HG03159 (cell line): ENCODE data around the gene ITLN2.
"Not testable (repeated sequence)": the region's sequence is repeated elsewhere in the genome, so short reads cannot be mapped to it uniquely, and the experiment has no call there.

Experiments
- ATAC-seq: cut with Tn5 transposase; IDR thresholded peaks from one replicate; pipeline ENCODE4 v1.9.1; 2021; ENCODE audit warnings: mild to moderate bottlenecking, moderate library complexity; ENCODE audit not compliant: unreplicated experiment

ITLN2 gene

GRCh38 chr1:160956966-160957365, 2.4 kb upstream of the ITLN2 start:
- ATAC-seq, result no peak

GRCh38 chr1:160953030-160953429, 1.6 kb downstream of the ITLN2 start:
- no peak for ATAC-seq

GRCh38 chr1:160952129-160952510, 2.5 kb downstream of the ITLN2 start:
- ATAC-seq, result no peak

GRCh38 chr1:160951443-160952128, 3.0 kb downstream of the ITLN2 start:
- ATAC-seq, result no peak

- no peak for ATAC-seq
These were observed 4.0 kb downstream of the ITLN2 start for GRCh38 chr1:160950657-160951056.

GRCh38 chr1:160949881-160950280, 4.7 kb downstream of the ITLN2 start:
- no peak for ATAC-seq

GRCh38 chr1:160949216-160949880, 5.3 kb downstream of the ITLN2 start:
- ATAC-seq, result not testable (repeated sequence)

- ATAC-seq, result not testable (repeated sequence)
These were observed 7.3 kb downstream of the ITLN2 start for GRCh38 chr1:160947174-160947759.

- not testable (repeated sequence) for ATAC-seq
These were observed 8.7 kb downstream of the ITLN2 start for GRCh38 chr1:160945881-160946280.

- ATAC-seq, result no peak
These were observed 9.5 kb downstream of the ITLN2 start for GRCh38 chr1:160945079-160945478.

- no peak for ATAC-seq
These were observed 11.7 kb downstream of the ITLN2 start for GRCh38 chr1:160942926-160943325.

- not testable (repeated sequence) for ATAC-seq
These were observed 17.9 kb downstream of the ITLN2 start for GRCh38 chr1:160936666-160937065.

GRCh38 chr1:160935527-160936258, 18.9 kb downstream of the ITLN2 start:
- no peak for ATAC-seq

GRCh38 chr1:160933305-160933704, 21.3 kb downstream of the ITLN2 start:
- not testable (repeated sequence) for ATAC-seq

- no peak for ATAC-seq
These were observed 28.9 kb downstream of the ITLN2 start for GRCh38 chr1:160925652-160926244.

- ATAC-seq, result no peak
These were observed 29.6 kb downstream of the ITLN2 start for GRCh38 chr1:160924791-160925651.

GRCh38 chr1:160916666-160917065, 37.9 kb downstream of the ITLN2 start:
- no peak for ATAC-seq

- not testable (repeated sequence) for ATAC-seq
These were observed 41.4 kb downstream of the ITLN2 start for GRCh38 chr1:160913229-160913628.

- no peak for ATAC-seq
These were observed 42.7 kb downstream of the ITLN2 start for GRCh38 chr1:160911925-160912324.

GRCh38 chr1:160911441-160911840, 43.2 kb downstream of the ITLN2 start:
- ATAC-seq, result no peak
